Uterus (tissue), 4 donors: ENCODE data around the gene SH3PXD2A. TPM values are rescaled to one million over a fixed set of nuclear protein-coding genes. Genes with fewer than 3 reads are reported as not detected.

Source experiments
- DNase-seq, 2 donors: peaks; one replicate each; pipeline ENCODE4 v3.0.0-alpha.2; 2019 to 2020
- H3K27ac ChIP-seq, 2 donors: fragments of 200-600 bp; sonication (generic); 1 replicate in 1 of 2; 2 replicates in 1 of 2; pipeline ENCODE4 v1.5.1; 2016 to 2018
- H3K27me3 ChIP-seq, 2 donors: fragments of 200-600 bp; sonication (generic); one replicate each; pipeline ENCODE4 v1.5.1; 2018 to 2019; ENCODE audit warnings: control low read depth in 1 of 2
- H3K36me3 ChIP-seq, 2 donors: fragments of 200-600 bp; sonication (generic); one replicate each; pipeline ENCODE4 v1.5.1; 2019; ENCODE audit warnings: control low read depth in 1 of 2
- H3K4me1 ChIP-seq, 2 donors: fragments of 200-600 bp; sonication (generic); one replicate each; pipeline ENCODE4 v1.5.1; 2018 to 2019; ENCODE audit warnings: control low read depth in 1 of 2
- H3K4me3 ChIP-seq, 2 donors: fragments of 200-600 bp; sonication (generic); 1 replicate in 1 of 2; 2 replicates in 1 of 2; pipeline ENCODE4 v1.5.1; 2018 to 2019; ENCODE audit warnings: mild to moderate bottlenecking in 1 of 2
- H3K9me3 ChIP-seq, 2 donors: fragments of 200-600 bp; sonication (generic); one replicate each; pipeline ENCODE4 v1.5.1; 2019; ENCODE audit warnings: control low read depth in 1 of 2
- CTCF ChIP-seq, 4 experiments: fragments of 200-600 bp in 2 of 4; fragments of 450-650 bp in 2 of 4; sonication (generic) in 2 of 4; IDR thresholded peaks; one replicate each; pipeline ENCODE4 v1.5.1; 2016 to 2019; ENCODE audit warnings: antibody characterized with exemption in 4 of 4, mild to moderate bottlenecking in 2 of 4, moderate library complexity in 1 of 4
- POLR2A ChIP-seq, 2 donors: fragments of 450-650 bp; IDR thresholded peaks; one replicate each; pipeline ENCODE4 v1.6.1; 2016; ENCODE audit warnings: antibody characterized with exemption in 2 of 2, mild to moderate bottlenecking in 1 of 2, moderate library complexity in 1 of 2
- intact Hi-C: fragments of 100-400 bp; cut with DNase I; formaldehyde crosslinking; loops from one replicate; pipeline ENCODE4 v1.15.1; 2023; ENCODE audit warnings: low total_unique reads
- total RNA-seq, 4 donors: library from RNA; depleted of rRNA in 3 of 4; stranded (reverse); fragments of >200 nt in 3 of 4; gene quantifications; one replicate each; pipeline versions ENCODE4 v1.1.0 to v1.2.4, GENCODE V29; 2014 to 2023
- donor health status: DM: yes; HTN: yes; CAD: no.

The SH3PXD2A gene
- total RNA-seq, 4 donors from 2014 or later, result 12.6 to 117 (median 46.6) TPM

DNA sequence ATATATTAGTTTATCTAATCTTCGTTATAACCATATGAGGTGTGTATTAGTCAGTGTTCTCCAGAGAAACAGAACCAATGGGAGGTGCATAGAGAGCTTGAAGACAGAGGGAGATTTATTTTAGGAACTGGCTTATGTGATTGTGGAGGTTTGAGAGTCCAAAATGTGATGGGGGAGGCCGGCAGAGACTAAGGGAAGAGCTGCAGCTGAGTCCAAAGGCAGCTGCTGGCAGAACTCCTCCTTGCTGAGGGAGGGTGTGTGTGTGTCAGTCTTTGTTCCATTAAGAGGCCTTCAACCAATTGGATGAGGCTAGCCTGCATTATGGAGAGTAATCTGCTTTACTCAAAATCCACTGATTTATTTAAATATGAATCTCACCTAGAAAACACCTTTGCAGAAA is 165.1 kb downstream of the SH3PXD2A start:
- Histone ChIP-seq H3K4me1 (no peaks in the 10 kb centered on the region), H3K4me3 (no peak overlapping the region), H3K27me3 (no peaks in the 10 kb centered on the region), H3K9me3 (no peaks in the 10 kb centered on the region), H3K36me3 (no peaks in the 10 kb centered on the region), H3K27ac (peak overlapping the region; percentile 63)
- no peak for TF ChIP-seq CTCF (IDR thresholded peaks at IDR 0.05)
- TF ChIP-seq POLR2A (IDR thresholded peaks at IDR 0.05), result no peak
- intact Hi-C loops, result no loop called here
- peak; percentile 59 to 72 for DNase-seq

DNA sequence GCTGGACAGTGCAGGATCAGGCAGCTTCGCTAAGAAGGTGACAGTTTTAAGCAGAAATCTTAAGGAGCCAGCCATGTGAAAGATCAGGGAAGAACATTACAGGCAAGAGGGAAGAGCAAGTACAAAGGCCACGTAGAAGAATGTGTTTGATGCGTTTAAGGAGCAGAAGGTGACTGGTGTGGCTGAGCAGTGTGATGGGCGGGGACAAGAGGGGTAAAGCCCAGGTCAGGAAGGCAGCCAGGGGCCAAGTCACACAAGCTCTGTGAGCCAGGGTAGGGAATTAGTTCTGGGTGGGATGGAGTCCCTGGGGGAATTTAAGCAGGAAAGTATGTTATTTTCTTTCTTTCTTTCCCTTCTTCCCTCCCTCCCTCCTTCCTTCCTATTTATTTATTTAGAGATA is 166.9 kb downstream of the SH3PXD2A start:
- no peaks in the 10 kb centered on the region for H3K27me3 ChIP-seq
- H3K9me3 ChIP-seq, result no peaks in the 10 kb centered on the region
- no peak overlapping the region for H3K4me3 ChIP-seq
- H3K4me1 ChIP-seq, result no peaks in the 10 kb centered on the region
- H3K36me3 ChIP-seq, result no peaks in the 10 kb centered on the region
- TF ChIP-seq POLR2A (IDR thresholded peaks at IDR 0.05) (no peak), CTCF (IDR thresholded peaks at IDR 0.05) (no peak)
- H3K27ac ChIP-seq, result peak overlapping the region; percentile 63
- no peak for DNase-seq
- intact Hi-C loops, result loop anchor here (5.0 to 10.0 kb wide), 2 partner anchors 86 to 204 kb away; no protein-coding TSS in a partner anchor

DNA sequence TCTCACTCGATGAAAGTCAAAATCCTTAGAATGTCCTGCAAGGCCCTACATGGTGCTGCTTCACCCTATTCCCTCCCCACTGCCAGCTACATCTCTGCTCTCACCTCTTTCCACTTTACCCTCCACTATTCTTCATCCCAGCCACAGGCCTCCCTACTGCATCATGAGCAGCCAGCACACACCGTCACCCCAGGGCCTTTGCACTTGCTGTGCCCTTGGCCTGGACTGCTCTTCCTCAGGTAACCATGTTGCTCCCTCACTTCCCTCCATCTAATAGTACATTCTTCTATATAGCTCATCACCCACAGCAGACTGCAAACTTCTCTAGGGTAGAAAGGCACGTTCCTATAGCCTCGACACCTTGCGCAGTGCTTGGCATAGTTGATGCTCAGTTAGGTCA is 167.7 kb downstream of the SH3PXD2A start:
- intact Hi-C loops, result loop anchor here (5.0 to 10.0 kb wide), 2 partner anchors 85 to 203 kb away; no protein-coding TSS in a partner anchor
- peak overlapping the region; percentile 63 to 81 for H3K27ac ChIP-seq
- no peak for DNase-seq
- H3K9me3 ChIP-seq, result no peaks in the 10 kb centered on the region
- no peaks in the 10 kb centered on the region for H3K36me3 ChIP-seq
- no peaks in the 10 kb centered on the region for H3K27me3 ChIP-seq
- H3K4me1 ChIP-seq, result no peaks in the 10 kb centered on the region
- TF ChIP-seq CTCF (IDR thresholded peaks at IDR 0.05) (no peak), POLR2A (IDR thresholded peaks at IDR 0.05) (no peak)
- H3K4me3 ChIP-seq, result no peak overlapping the region

GRCh38 chr10:103687172-103687571 is 168.2 kb downstream of the SH3PXD2A start:
- DNase-seq, result no peak
- Histone ChIP-seq H3K36me3 (no peaks in the 10 kb centered on the region), H3K27me3 (no peaks in the 10 kb centered on the region), H3K4me1 (no peaks in the 10 kb centered on the region), H3K27ac (peak overlapping the region; percentile 81 to 87), H3K9me3 (no peaks in the 10 kb centered on the region), H3K4me3 (no peak overlapping the region)
- intact Hi-C loops, result loop anchor here (5.0 to 10.0 kb wide), 2 partner anchors 85 to 202 kb away; no protein-coding TSS in a partner anchor
- no peak for TF ChIP-seq POLR2A (IDR thresholded peaks at IDR 0.05)
- TF ChIP-seq CTCF (IDR thresholded peaks at IDR 0.05), result no peak

DNA sequence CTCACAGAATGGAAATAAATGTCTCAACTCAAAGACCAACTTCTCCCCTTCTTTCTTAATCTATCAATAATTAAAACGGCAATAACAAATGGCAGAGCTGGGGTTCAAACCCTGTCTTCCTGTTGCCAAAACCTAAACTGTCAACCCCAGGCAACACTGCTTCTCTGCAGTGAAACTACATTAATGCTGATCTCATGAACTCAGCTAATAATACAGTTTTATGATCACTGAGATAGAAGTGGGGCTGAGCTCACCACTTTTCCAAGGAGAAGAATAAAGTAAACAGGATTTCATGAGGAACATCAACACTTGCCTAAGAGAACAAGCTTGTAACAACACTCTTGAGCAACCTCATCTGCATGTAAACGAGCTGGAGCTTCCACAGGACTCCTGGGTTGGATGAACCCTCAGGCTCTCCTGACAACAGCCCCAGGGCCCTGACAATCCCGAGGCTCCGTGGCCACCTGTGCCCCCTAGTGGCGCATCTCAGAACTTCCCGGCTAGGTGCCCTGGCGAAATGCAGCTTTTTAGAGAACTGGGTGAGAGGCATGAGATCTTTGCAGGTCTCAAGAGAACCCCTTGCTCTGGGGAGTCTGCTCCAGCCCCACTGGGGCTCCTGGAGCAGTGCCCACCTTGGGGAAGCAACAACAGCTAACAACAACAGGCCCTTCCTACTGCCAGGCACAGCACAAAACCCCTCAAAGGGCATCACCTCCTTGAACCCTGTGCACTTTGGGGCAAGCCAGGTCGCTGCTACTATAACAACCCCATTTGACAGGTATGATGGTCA is 169.3 kb downstream of the SH3PXD2A start:
- Histone ChIP-seq H3K36me3 (no peaks in the 10 kb centered on the region), H3K27ac (peak overlapping the region; percentile 81 to 87), H3K27me3 (no peaks in the 10 kb centered on the region), H3K4me3 (no peak overlapping the region), H3K9me3 (no peaks in the 10 kb centered on the region), H3K4me1 (no peaks in the 10 kb centered on the region)
- intact Hi-C loops, result loop anchor here (5.0 to 10.0 kb wide), 2 partner anchors 84 to 201 kb away; no protein-coding TSS in a partner anchor
- TF ChIP-seq POLR2A (IDR thresholded peaks at IDR 0.05), result no peak
- TF ChIP-seq CTCF (IDR thresholded peaks at IDR 0.05), result peak; percentile 94 to 97 (median 96)
- DNase-seq, result peak; percentile 91 to 92
